Measurements from ENCODE around the gene GKN1.

The GKN1 gene

DNA sequence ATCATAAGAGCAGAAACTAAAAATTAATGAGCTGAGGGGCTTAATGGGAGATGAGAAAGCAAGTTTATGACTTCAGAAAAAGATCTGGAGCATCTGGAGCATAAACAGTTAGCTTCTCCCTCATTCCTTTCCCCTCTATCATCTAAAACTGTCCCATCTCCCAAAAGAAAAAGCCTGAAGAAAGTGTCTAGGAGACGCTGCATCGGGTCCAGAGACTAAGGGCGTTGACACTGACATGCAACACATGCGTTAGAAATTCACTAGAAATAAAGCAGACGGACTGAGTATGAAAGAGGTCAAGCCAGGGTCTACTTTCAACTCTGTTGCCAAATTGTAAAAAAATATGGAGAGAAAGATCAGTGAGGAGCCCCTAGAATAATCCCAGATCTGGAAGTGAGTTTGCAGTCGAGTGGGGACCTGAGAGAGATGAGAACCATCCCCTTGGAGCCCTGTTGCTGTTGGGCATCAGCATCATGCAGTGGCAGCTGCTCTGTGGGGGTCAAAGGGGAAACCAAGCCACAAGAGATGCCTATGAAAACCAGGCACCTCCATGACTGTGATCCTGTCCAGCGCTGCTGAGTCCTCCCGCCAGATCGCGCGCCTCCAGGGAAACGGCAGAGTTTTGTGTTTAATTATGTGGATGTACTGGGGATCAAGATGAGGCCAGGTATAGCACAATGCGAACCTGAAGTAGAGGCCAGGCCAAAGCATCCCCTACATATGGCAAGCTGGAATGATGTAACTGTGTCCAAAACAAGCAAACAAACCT lies 52.4 kb downstream of the GKN1 start:
- Histone ChIP-seq H3K9me3 (ENCODE audit: control insufficient read depth, low read length) (no peaks in the 10 kb centered on the region), H3K27me3 (replicated peaks; ENCODE audit: control insufficient read depth, insufficient read depth, low read length, poor library complexity, severe bottlenecking) (no peaks in the 10 kb centered on the region), H3K27ac (ENCODE audit: insufficient read depth, low read length, poor library complexity, severe bottlenecking) (no peak overlapping the region), H3K4me1 (ENCODE audit: control insufficient read depth, insufficient read depth, low read length, poor library complexity, severe bottlenecking) (no peaks in the 10 kb centered on the region), H3K4me3 (ENCODE audit: insufficient read depth, low read depth, low read length, poor library complexity, severe bottlenecking) (no peak overlapping the region), H3K36me3 (ENCODE audit: control insufficient read depth, insufficient read depth, low read length) (no peaks in the 10 kb centered on the region)
- DNase-seq: no peak

Data from effector memory CD4-positive, alpha-beta T cell (primary cell).